NCI-H1048 (cell line): ENCODE results near the gene TTC32.

Source experiments
- DNase-seq: peaks from one replicate; lab custom pipeline; 2025; lab: John Stamatoyannopoulos, UW

The TTC32 gene

DNA sequence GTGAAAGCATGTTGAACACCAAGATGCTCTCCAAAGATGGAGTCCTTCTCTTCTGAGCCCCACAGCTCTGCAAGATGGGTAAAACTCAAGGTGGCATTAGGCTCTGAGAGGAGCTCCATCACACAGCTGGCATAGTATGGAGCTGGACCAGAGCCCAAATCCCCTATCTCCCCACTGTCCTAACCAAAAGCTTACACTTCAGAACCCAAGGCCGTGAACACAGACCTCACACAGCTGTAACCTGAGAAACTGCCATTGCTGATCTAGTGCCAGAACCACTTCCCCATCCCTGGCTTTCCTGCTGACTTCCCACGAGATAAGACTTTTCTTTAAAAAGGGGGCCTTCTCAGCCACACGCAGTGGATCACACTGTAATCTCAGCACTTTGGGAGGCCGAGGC, 25.0 kb downstream of the TTC32 start:
- DNase-seq: no peak

DNA sequence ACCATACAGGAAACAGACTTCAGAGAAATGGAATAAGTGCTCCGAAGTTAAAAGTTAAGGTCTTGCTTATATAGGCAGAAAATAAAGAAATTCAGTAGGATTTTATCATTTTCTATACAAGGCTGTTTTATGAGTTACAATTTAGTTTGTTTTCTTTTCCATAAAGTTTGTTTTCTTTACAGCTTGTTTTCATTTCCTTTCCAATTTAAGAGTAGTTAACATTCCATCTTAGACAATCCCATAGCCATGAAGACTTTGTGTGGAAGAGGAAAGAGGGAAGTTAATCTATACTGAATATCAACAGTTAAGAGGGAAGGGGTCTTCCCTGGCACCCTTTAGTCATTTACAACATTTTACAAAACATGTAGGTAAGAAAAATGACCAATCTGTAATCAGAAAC, 26.5 kb downstream of the TTC32 start:
- no peak for DNase-seq

DNA sequence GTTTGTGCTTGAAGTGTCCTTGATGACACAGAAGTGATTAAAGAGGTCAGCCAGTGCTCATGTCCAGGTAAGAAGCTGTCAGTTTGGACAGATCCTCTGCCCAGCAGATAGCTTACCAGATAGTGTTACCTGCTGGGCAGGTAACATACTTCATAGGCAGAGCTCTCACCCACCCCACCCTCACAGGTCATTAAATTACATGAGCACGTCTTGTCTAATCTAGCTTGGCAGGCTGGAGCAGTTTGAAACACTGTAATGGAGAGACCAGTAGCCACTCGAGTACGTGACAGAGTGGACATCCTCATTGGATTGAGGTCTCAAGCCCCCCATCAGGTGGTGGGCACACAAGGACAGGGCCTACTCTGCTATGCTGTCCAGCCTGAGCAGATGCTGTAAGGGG, 27.1 kb downstream of the TTC32 start:
- no peak for DNase-seq

DNA sequence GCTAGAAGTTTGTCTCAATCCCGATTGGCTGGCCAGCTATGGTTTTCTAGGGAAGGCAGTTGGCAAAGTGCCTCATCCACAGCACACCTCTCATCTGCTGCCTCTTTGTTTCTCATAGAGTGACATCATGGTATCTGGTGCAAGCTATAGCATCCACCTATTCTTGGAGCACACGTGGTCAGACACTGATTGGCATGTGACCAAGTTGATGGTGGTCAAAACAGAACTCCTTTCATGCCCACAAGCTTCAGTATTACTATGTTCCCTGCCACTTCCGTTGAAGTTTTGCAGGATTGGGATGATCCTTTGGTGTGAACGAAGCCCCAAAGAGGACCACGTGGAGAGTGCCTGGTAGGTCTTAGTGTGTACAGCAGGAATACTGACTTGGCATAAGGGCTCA, 28.8 kb downstream of the TTC32 start:
- DNase-seq: no peak

DNA sequence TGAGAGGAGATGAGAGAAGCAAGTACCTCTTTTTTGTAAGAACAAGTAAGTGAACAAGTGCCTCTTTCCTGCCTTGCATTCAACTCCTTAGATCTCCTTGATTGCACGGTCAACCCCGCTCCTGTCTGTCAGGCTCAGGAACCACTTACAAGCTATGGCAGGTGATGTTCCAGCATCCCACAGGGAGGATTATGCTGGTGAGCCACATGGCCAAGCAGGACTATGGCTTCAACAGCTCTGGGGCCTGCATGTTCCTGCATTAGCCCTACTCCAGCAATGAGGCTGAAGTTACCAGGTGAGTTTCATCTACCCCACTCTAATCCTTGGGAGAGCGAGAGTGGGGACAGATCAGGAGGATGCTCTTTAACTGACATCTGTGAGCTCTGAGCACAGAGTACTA, 29.5 kb downstream of the TTC32 start:
- DNase-seq: no peak

DNA sequence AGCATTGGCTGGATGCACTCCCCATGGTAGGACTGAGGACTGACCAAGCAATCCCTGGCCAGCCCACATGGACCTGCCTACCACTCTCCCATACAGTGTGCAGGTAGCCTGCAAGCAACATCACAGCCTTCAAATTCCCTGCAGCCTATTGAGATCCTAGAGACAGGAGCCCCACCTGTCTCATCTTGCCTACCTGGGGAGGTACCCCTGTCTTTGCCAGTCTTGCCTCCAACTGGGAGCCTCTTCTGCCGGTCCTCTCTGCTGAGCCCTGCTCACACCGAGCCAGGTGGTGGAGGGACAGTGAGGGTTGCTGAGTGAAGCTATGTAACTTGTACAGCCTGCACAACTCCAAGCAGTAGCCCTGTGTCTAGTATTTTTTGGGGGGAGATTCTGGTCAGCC, 29.9 kb downstream of the TTC32 start:
- no peak for DNase-seq

DNA sequence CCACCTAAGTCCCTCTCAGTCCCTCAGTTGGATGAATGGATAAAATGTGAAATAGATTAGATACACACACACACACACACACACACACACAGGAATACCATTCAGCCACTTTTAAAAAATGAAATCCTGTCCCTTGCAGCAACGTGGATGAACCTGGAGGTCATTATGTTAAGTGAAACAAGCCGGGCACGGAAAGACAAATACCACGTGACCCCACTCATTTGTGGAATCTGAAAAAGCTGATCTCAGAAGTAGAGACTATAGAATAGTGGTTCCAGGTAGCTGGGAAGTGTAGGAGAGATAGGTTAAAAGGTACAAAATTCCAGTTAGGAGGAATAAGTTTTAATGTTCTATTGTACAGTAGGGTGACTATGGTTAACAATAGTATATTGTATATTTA, 31.0 kb downstream of the TTC32 start:
- no peak for DNase-seq

DNA sequence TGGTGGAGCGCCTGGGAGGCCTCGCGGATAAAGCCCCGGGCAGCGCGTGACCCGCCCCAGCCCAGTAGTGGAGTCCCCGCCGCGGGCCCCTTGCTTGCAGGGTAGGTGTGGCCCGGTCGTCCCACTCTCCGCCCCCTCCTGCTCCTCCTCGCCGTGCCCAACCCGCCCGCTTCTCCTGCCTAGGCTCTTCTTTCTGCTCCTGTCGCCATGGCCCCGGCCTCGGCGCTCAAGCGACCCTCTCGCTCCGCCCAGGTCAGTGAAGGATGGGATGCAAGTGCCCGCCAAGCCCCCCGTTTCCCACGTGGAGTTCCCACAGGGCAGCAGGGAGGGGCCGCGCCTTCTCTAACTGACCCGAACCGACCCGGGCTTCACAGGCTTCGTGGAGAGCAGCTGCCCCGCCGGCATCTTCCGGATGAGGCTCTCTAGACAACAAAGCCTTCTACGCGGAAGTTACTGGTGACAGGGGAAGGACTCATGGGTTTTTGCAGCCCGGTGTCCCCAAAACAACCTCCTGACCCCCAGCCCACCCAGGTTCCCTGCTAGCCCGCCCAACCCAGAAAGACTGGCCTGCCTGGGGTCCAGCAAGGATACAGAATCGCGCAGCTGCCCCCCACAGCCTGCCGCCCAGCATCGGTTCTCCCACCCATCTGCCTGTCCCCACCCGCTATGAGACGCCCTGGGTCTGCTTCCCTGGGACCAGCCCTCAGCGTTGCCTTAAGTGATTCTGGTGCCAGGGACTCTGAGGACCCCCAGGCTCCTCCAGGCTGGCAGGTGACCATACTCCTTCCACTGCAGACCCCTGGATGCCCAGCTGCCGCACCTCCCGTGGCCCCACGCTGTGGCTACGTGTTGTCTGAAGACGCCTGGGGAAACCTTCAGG, 32.8 kb downstream of the TTC32 start:
- DNase-seq: no peak

DNA sequence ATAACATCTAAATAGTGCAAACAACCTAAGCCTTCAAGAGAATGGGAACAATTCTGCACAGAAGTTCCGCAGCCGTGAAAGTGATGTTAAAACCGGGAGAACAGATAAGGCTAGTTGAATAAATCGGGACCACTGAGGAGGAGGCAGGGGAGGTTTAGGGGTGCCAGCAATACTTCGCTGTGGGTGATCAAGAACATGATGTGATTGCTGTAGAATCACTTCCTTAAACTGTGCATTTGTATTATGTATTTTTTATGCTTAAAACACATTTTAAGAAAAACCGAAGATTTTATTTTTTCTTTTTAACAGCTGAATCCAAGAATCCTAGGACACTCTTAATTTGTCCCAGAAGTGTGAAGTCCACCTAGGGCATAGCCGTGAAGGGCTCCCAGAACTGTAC, 33.6 kb downstream of the TTC32 start:
- DNase-seq: no peak

DNA sequence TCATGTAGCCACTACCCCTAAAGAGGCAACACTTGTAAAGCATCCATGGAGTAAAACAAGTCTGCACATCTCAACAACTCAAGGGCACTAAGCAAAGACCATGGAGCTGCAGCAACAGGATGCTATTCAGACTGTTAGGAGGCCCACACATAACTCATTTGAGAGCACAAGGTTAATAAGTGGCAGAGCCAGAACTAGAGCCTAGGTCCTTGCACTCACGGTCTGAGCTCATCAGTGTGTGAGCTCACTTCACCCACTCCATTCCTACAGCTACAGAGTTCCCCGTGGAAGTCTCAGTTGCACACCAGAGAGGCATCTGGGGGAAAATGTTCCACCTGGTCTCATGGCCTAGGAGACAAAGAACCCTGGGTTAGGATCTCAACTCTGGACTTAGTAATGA, 35.0 kb downstream of the TTC32 start:
- DNase-seq: no peak

DNA sequence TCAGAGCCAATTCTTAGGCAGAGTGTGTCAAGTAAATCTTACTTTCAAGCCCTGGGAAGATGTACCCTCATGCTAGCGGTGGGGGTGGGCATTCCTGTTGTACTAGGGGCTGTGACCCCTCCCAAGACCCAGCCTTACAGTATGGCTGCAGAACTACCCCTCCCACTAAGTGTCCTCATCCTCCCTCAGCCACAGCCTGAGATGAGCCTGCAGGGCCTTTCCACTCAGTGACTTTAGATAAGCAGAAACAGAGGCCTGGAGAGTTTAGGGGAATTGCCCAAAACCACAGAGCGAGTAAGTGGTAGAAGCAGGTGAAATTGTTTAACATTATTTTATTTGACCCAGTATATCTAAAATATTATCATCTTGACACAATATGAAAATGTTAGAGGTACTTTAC, 36.6 kb downstream of the TTC32 start:
- DNase-seq: no peak

DNA sequence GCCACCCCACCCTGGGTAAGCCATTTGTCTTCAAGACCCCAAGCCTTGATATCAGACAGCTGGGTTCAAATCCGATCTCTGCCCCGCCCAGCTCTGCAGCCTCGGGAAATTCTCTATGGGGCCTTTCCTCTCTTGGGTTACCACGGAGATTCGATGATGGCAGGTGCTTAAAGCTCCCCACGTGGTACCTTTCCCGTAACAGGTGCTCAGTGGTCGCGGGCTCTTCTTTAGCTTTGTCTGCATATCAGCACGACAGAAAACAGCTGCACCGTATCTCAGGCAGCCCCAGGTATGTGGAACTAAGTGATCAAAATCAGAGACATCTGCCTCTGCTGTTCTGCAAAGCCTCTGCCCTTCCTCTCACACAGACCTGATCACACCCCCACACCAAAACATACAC, 37.4 kb downstream of the TTC32 start:
- DNase-seq: no peak

DNA sequence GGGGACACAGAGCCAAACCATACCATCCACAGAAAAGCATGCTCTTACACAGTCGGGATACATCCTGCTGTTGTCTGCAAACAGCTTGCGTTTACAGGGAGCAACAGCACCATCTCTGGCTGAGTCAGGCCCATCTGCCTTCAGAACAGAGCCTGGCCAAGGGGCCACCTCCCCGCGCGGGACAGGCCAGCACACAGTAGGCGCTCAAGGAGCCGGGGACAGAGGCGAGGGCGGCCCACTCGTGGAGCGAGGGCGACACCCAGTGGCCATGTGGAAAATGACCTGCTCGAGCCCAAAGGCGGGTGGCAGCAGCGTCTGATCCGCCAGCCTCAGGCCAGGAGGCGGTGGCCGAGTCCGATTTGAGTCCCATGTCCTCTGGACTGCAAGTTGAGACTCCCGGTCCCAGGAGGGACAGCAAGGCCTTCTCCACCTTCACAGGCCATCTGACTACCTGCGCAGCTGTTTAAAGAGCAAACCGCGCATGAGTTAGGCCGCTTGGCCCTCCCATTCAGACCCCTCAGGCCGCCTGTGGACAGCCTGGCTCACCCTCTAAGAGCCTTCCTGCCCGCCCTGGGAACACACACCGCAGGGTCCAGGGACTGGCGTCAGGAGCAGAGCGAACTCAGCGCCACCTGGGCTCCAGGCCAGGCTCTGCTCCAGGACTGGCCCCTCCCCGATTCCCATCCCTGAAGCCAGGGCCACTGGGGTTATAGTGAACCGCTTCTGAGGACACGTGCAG, 38.3 kb downstream of the TTC32 start:
- no peak for DNase-seq

DNA sequence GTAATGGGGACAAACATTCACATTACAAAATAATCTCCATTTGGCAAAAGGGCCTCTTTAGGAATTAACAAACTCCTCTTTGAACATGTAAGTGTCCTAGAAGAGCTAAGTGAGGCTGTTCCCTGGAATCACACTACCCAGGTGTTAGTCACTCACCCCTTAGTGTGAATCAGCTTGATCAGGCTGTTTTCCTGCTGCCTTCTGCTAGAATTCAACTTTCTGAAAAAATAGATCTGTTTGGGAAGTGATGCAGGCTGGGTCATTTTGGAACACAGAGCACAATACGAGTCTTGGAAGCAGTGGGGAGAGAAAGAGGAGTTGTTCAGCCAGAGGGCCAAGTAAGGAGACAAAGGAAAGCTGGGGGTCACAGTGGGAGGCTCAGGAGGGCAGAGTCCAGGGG, 40.0 kb downstream of the TTC32 start:
- no peak for DNase-seq

DNA sequence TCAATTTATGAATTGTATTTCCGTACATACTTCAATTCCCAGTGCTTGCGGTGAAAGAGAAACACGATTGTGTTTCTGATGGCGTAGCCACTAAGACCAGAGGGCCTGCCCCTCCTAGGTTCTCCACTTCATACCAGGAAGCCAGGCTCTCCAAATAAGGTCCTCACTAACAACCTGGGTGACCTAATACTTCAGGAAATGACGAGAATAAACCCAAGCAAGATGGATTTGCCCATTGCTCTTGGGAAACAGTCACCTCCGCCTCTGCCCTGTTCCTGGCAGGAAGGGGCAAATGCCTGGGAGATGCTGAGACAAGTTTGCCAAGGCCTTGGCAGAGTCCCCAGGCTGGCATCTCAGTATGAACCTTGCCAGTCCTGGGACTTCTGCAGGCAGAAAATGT, 41.8 kb downstream of the TTC32 start:
- no peak for DNase-seq

DNA sequence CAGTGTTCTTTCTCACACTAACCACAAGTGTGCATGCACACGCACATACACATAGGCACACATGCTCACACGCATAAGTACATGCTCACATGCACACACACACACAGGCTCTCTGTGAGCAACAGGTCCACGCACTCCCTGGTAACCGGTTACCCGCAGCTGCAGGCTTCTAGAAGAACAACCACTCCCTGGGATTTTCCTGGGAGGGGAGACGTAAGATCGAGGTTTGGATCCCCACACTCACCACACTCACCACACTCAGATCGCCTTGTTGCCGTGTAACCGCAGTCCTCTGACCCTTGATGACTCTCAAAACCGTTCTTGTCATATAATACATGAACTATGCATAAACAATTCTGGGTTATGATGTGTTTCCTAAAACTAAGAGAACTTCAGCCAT, 42.2 kb downstream of the TTC32 start:
- DNase-seq: no peak

DNA sequence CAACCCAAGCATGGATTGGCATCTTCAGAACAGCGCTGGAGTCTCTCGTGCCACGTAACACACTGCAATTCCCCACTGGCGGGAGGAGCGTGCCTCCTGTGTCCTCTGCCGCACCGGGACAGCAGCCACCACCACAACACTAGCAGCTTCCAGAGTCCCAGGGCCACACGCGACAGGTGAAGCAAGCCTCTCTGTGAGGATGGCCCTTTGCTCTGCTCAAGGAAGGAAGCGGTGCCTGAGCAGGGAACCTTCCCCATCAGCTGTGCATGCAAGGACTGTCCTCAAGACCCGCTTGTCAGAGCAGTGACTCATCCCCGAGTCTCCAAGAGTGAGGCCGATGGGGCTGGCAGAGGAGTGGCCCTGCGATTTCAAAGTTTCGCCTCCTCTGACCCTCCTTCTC, 44.0 kb downstream of the TTC32 start:
- DNase-seq: no peak

DNA sequence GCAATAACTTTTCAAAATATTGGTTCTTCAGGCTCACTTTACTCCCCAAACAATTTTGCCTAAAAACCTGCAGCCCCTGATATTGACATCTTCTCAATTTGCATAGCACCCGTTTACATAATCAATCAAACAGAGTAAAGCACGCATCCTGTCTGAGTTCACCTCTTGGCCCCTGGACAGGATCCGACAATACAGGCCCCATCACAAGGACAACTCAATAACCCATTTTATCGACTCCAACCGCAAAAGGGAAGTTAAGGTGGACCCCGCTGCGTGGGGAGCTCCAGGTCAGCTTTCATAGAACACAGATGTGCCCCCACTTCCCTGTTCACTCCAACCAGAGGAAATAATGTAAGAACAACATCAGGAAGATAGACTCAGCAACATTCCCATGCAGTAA, 44.7 kb downstream of the TTC32 start:
- DNase-seq: no peak

DNA sequence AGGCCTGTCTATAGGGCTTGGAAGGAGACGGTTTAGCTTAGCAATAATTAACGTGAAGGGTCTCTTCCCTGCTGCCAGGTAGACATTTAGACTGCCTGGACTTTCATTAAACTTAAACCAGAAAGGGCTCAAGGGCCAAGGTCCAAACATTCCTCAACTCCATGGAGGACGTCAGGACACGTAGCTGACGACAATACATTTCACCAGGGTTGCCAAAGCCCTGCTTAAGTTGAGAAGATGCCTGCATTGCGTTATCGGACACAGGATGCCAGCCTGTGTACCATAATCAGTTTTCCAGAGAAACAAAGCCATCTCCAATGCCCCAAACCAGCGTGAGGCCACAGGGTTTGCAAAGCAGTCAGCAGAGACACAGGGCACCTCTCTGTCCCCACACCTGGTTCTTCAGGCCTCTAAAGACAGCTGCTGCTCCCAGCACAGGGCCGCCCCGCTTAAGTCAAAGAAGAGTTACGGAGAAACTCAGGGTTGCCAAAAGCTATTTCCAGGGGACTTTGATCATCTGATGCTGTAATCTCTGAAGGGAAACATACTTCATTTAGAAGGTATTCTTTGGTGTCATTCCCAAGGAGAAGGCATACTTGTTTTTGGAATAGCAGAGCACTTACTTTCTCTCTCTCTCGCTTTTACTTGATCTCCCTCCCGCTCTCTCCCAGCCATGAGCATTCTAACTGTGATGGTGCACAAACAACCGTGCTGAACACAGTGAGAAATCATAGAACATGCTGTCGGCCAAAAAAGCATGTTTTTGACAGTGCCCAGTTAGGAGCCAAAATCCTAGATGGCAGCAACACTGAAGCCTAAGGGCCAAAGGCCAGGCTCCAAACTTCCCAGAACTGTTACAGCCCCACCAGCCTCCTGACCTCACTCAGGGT, 46.0 kb downstream of the TTC32 start:
- DNase-seq: no peak

DNA sequence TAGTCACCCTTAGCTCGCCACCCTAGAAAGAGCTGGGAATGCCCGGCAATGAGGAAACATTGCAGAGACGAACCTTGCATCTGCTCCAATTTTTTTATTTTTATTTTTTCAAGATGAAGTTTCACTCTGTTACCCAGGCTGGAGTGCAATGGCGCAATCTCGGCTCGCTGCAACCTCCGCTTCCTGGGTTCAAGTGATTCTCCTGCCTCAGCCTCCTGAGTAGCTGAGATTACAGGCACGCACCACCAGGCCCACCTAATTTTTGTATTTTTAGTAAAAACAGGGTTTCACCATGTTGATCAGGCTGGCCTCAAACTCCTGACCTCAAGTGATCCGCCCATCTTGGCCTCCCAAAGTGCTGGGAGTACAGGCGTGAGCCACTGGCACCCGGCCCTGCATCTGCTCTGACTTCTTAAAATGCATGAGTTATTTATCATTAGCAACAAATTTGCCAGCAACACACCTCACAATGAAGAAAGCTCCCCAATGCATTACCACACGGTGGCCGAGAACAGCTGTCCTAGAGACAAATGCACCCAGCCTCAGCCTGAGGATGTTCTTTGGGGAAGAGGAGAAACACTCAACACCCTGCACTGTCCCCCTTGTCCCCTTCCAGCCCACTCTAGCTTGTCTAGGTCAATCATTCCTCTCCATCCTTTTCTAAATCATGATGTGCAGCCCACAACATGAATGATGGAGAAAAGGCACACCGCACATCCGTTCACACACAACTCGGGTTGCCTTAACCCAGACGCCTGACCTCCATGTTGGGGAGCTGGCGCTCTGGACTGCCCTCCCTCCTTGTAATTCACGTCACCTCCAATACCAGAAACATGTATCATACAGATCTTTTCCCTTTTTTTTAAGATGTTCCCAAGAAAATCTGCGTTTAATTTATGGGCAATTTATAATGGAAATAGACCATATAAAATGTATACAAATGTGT, 46.9 kb downstream of the TTC32 start:
- DNase-seq: no peak

DNA sequence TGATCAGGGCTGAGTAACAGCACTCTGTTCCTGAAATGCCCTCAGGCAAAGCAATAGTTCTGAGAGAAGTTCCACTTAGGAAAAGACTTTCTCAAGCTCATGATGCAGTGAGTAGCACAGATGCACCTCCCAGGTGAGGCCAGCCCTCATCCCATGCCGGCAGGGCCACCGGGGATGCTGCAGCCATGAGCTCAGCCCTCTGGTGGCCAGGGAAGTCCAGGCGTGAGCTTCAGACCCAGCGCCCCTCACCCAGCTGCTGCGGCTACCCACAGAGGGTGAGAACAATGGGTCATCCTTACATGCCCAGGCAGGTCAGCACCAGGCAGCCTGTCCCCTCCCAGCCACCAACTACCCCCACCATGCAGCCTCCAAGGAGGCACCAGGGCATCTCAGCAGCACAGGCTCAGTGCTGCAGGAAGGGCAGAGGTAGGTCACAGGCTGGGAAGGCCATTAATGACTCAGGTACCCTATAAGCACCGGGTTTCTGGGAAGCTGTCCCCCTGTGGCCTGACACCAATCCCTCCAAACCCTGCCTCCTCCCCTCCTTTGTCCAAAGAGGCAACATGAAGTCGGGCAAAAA, 50.6 kb downstream of the TTC32 start:
- DNase-seq: no peak
